Mesothelial cell of epicardium (in vitro differentiated cells): ENCODE results near the gene PIK3CG. TPM values are rescaled to one million over a fixed set of nuclear protein-coding genes. Genes with fewer than 3 reads are reported as not detected.
"Not testable (repeated sequence)": the region's sequence is repeated elsewhere in the genome, so short reads cannot be mapped to it uniquely, and the experiment has no call there.

ENCODE experiments used
- DNase-seq, 2 experiments: peaks; one replicate each; pipeline ENCODE4 v3.0.0; 2021; ENCODE audit warnings: low spot score in 2 of 2; ENCODE audit not compliant: unreplicated experiment in 2 of 2
- H3K27ac Mint-ChIP-seq: 2 replicates; pipeline ENCODE4 v1.8.0; 2021; ENCODE audit warnings: mixed read lengths
- H3K27me3 Mint-ChIP-seq: 2 replicates; pipeline ENCODE4 v1.8.0; 2021; ENCODE audit warnings: low read depth, mixed read lengths
- H3K36me3 Mint-ChIP-seq: 2 replicates; pipeline ENCODE4 v1.8.0; 2021; ENCODE audit warnings: mixed read lengths
- H3K4me1 Mint-ChIP-seq: 2 replicates; pipeline ENCODE4 v1.8.0; 2021; ENCODE audit warnings: mixed read lengths
- H3K4me3 Mint-ChIP-seq: 2 replicates; pipeline ENCODE4 v1.8.0; 2021; ENCODE audit warnings: mild to moderate bottlenecking, moderate library complexity, mixed read lengths
- H3K9me3 Mint-ChIP-seq: 2 replicates; pipeline ENCODE4 v1.8.0; 2021; ENCODE audit warnings: mixed read lengths
- CTCF ChIP-seq: fragments of 200-600 bp; sonication (generic); IDR thresholded peaks from one replicate; pipeline ENCODE4 v1.5.0; 2021; ENCODE audit warnings: antibody characterized with exemption; ENCODE audit not compliant: unreplicated experiment
- total RNA-seq: library from RNA; stranded (reverse); gene quantifications from 3 replicates; pipeline ENCODE4 v1.2.1, GENCODE V29; 2021

The PIK3CG gene
- total RNA-seq, 1 donor from 2014 or later, result 0.09 TPM

DNA sequence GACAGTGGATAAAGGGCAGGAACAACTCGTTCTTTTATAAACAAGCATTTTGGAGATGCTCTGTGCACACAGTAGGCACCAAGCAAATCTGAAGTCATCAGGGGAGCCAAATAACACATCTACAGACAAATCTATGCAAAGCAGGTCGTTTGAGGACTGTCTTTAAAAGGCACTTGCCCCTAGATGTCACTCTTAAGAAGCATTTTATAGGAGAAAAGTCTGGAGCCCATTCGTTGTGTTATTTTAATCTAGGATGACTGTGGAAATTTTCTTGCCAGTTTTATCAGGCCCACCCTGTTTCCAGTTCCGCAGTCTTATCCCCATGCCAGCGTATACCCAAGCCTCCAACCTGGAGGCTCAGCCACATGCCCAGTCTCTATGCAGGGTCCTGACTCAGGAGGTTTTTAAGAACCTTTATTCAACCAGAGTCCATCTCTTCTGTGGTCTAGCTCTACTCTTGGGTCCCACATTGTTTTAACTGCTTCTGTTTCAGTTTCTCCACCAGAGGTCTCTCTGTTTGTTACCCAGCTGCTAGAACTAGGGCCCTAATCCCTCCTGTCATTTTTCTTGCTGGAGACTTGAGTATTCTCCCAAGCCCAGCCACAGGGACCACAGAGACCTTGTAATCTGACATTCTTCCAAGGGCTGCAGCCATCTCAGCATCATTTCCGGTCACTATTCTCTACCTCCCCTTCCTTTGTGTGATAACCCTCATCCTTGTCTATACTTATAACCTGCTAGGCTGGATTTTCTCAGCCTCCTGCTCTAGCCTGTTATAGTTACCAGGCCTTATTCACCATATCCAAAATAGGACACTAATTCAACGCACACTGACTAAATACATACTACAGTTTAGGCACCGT lies 26.7 kb downstream of the PIK3CG start:
- Mint-ChIP-seq H3K4me1 (peaks cover 3% of the 10 kb centered on the region), H3K4me3 (no peak overlapping the region), H3K9me3 (no peaks in the 10 kb centered on the region), H3K27me3 (no peaks in the 10 kb centered on the region), H3K27ac (no peak overlapping the region), H3K36me3 (no peaks in the 10 kb centered on the region)
- no peak for DNase-seq
- no peak for TF ChIP-seq CTCF

GRCh38 chr7:106893591-106893990 lies 28.5 kb downstream of the PIK3CG start:
- DNase-seq, result no peak
- no peaks in the 10 kb centered on the region for H3K4me1 Mint-ChIP-seq
- H3K36me3 Mint-ChIP-seq, result no peaks in the 10 kb centered on the region
- H3K9me3 Mint-ChIP-seq, result peaks cover 6% of the 10 kb centered on the region
- TF ChIP-seq CTCF, result no peak
- H3K27ac Mint-ChIP-seq, result no peak overlapping the region
- H3K27me3 Mint-ChIP-seq, result no peaks in the 10 kb centered on the region
- H3K4me3 Mint-ChIP-seq, result no peak overlapping the region

- DNase-seq, result no peak
- H3K36me3 Mint-ChIP-seq, result no peaks in the 10 kb centered on the region
- H3K4me1 Mint-ChIP-seq, result no peaks in the 10 kb centered on the region
- peaks cover 17% of the 10 kb centered on the region for H3K9me3 Mint-ChIP-seq
- no peak overlapping the region for H3K4me3 Mint-ChIP-seq
- H3K27me3 Mint-ChIP-seq, result no peaks in the 10 kb centered on the region
- no peak for TF ChIP-seq CTCF
- no peak overlapping the region for H3K27ac Mint-ChIP-seq
Observed at GRCh38 chr7:106895246-106895864, 30.3 kb downstream of the PIK3CG start.

DNA sequence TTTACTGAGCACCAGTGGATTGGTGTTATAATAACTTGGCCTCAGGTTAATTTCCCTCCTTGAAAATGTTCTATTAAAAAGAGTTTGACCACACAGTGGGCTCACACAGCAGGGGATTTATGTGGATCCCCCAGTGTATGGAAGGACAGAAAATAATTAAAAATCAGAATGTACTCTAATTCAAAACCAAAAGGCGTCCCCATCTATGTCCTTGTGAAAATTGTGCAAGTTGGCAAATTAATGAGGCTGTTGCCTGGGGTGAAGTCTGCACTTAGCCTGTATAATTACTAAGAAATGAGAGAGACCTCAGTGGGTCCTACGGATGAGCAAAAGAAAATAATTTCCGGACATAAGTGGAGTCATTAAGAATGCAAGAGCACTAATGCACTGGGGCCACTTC lies 31.1 kb downstream of the PIK3CG start:
- H3K4me3 Mint-ChIP-seq, result no peak overlapping the region
- no peaks in the 10 kb centered on the region for H3K4me1 Mint-ChIP-seq
- no peaks in the 10 kb centered on the region for H3K36me3 Mint-ChIP-seq
- peaks cover 23% of the 10 kb centered on the region for H3K9me3 Mint-ChIP-seq
- no peaks in the 10 kb centered on the region for H3K27me3 Mint-ChIP-seq
- no peak for DNase-seq
- TF ChIP-seq CTCF, result no peak
- H3K27ac Mint-ChIP-seq, result no peak overlapping the region

- peaks cover 23% of the 10 kb centered on the region for H3K9me3 Mint-ChIP-seq
- not testable (repeated sequence) for DNase-seq, H3K4me3 Mint-ChIP-seq, H3K27ac Mint-ChIP-seq, H3K4me1 Mint-ChIP-seq, H3K27me3 Mint-ChIP-seq, H3K36me3 Mint-ChIP-seq
Observed at GRCh38 chr7:106897553-106897952, 32.5 kb downstream of the PIK3CG start.

DNA sequence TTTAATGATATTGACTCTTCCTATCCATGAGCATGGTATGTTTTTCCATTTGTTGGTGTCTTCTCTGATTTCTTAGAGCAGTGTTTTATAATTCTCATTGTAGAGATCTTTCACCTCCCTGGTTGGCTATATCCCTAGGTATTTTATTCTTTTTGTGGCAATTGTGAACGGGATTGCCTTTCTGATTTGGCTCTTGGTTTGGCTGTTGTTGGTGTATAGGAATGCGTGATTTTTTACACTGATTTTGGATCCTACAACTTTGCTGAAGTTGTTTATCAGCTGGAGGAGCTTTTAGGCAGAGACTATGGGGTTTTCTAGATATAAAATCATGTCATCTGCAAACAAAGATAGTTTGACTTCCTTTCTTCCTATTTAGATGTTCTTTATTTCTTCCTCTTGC lies 33.9 kb downstream of the PIK3CG start:
- H3K4me1 Mint-ChIP-seq, H3K4me3 Mint-ChIP-seq: not testable (repeated sequence)

More for the DNA sequence above, 33.9 kb downstream of the PIK3CG start:
- not testable (repeated sequence) for H3K27ac Mint-ChIP-seq, DNase-seq, H3K36me3 Mint-ChIP-seq, H3K27me3 Mint-ChIP-seq
- H3K9me3 Mint-ChIP-seq, result peaks cover 23% of the 10 kb centered on the region
